IPS-11a (cell line): ENCODE results near the gene TMEM143.
A peak's percentile ranks its signal among the peaks of the same experiment; 100 is the strongest.
"Not testable (repeated sequence)": the region's sequence is repeated elsewhere in the genome, so short reads cannot be mapped to it uniquely, and the experiment has no call there.

Experiments
- H3K4me3 ChIP-seq: one replicate; pipeline ENCODE4 v1.5.1; 2013; ENCODE audit warnings: low read depth, low read length, control low read depth

The TMEM143 gene

DNA sequence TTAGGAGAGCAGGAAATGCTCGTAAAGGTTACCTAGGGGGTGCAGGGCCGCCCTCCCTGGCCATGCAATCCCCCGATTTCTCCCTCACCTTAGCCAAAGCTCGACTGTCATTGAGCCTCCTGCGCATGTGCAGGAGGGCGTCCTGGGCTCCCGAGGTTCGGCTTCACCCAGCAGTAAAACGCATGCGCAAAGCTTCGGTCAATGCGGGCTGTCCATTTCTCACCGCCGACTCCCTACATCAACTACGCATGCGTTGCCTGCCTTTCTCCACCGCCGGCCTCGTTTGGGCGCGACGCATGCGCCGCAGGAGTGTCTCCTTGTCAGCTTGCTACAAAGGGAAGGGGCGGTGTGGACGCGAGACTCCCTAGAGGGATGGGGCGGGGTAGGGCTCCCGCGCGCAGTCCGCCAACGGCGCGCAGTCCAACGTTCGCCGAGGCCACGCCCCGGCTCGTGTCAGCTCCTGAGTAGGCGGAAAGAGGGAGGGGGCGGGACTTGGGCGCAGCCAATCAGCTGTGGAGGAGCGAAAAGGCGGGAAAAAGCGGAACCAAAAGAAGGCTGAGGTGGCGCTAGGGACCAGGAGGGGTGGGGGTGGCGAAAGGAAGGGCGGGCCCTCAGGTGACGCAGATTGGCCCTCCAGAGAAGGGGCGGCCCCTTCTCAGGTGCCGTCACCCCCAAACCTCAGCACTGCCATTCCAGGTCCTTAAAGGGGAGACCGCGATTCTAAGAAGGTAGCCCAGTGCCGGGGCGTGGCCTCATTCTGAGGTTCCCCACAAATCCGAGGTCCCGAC lies at the start of gene TMEM143, which contains the start of gene SYNGR4:
TSS of gene TMEM143 (minus strand) at position 131 of the 788 bp plus-strand sequence. CDS start at position 111, 20 bp downstream.
TSS of gene SYNGR4 (plus strand) at position 558 of the 788 bp plus-strand sequence. CDS start 1,476 bp downstream, outside the sequence.
- peak within 1 kb of the TSS; percentile 67 for H3K4me3 ChIP-seq

DNA sequence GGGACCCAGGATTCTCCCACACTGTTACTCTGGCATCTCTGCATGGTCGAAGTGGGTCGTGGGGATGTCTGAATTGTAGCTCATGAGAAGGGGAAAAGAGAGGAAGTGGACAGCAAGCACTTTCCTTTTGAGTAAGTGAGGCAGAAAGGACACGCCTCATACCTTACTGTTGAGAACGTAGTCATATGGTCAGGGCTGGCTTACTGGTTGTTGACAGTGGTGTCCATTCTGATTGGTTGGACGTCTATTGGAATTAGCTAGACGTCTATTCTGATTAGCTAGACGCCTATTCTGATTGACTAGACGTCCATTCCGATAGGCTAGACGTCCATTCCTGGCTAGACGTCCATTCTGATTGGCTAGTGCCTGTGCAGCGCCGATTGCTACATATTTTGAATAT lies 42.1 kb upstream of the TMEM143 start:
- H3K4me3 ChIP-seq = no peak overlapping the region

DNA sequence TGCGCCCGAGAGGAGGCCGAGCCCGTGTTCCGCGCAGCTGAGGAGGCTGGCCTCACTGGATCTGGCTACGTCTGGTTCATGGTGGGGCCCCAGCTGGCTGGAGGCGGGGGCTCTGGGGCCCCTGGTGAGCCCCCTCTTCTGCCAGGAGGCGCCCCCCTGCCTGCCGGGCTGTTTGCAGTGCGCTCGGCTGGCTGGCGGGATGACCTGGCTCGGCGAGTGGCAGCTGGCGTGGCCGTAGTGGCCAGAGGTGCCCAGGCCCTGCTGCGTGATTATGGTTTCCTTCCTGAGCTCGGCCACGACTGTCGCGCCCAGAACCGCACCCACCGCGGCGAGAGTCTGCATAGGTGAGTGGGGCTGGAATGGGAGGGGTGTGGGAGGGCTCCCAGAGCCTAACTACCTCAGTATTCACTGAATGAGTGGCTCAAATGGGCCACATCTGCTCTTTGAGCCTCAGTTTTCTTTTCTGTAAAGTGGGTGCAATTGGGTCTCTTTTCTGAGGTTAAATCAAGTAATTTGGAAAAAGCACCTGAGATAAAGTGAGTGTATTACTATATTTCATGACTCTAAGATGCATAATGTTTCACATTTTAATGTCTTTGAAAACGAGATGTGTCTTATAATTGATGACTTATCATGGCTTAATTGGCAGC lies 41.4 kb upstream of the TMEM143 start:
- H3K4me3 ChIP-seq = no peak overlapping the region

GRCh38 chr19:48403606-48404005 lies 39.9 kb upstream of the TMEM143 start:
- no peak overlapping the region for H3K4me3 ChIP-seq

GRCh38 chr19:48401287-48401686 lies 37.5 kb upstream of the TMEM143 start:
- H3K4me3 ChIP-seq = no peak overlapping the region

GRCh38 chr19:48400018-48400742 lies 36.4 kb upstream of the TMEM143 start:
- H3K4me3 ChIP-seq = peak overlapping the region; percentile 22

DNA sequence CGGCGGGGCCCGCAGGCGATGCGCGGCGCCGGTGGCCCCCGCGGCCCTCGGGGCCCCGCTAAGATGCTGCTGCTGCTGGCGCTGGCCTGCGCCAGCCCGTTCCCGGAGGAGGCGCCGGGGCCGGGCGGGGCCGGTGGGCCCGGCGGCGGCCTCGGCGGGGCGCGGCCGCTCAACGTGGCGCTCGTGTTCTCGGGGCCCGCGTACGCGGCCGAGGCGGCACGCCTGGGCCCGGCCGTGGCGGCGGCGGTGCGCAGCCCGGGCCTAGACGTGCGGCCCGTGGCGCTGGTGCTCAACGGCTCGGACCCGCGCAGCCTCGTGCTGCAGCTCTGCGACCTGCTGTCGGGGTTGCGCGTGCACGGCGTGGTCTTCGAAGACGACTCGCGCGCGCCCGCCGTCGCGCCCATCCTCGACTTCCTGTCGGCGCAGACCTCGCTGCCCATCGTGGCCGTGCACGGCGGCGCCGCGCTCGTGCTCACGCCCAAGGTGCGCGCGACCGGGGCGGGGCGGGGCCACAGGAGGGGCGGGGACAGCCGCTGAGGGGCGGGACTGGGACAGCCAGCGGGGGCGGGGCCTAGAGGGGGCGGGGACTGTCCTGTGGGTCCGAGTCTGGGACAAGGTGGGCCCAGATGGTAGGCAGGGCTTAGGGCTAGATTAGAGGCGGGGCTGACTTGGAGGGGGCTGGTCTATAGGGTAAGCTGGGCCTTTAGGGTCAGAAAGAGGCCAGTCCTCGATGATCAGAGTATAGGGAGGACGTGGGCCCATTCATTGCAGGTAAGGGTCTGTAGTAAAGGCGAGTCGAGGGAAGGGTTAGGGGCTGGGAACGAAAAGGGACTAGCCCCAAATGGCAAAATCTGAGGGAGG lies 34.9 kb upstream of the TMEM143 start:
- peak overlapping the region; percentile 43 for H3K4me3 ChIP-seq

DNA sequence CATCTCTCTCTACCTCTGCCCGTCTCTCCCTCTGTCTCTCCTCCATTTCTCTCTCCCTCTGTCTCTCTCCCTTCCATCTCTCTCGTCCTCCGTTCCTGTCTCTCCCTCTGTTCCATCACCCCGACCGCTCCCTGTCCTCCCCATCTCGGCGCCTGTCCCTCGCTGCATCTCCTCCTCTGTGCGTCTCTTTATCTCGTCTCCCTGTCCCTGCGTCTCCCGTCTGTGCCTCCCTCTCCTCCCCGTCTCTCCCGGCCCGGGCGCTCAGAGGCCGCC lies 34.3 kb upstream of the TMEM143 start:
- peak overlapping the region; percentile 43 for H3K4me3 ChIP-seq

DNA sequence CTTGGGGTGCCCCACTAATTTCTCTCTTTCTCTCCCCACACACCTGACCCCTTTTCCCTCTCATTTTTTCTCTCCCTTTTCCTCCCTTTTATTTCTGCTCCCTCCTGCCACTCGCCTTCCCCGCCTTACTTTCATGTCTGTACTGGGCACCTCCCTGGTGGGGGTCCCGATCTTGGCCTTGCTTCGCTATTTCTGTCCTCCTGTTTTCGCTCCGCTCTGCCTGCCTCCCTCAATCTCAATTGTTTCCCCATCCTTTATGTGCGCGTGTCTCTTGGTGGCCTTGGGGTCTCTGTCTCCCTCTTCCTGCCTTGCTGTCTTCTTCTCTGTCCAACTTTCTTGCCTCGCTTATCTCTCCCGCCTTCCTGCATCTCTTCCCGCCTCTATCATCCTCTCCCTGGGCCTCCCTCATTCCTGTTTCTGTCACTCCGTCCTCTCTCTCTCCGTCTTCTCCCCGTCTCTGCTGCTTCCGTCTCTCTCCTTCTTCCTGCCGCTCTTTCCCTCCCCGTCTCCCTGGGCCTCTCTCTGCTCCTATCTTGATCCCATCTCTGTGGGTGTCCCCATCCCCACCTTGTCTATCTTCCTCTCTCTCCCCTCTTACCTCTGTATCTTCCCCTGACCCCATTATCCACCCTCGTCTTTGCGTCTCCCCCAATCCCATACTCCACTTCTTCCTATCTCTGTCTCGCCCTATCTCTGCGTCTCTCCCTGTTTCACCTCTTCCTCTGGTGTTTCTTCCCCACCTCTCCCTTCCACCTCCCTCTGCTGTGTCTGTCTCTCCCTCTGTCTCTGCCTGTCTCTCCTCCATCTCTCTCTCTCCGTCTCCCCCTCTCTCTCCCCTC lies 33.7 kb upstream of the TMEM143 start:
- H3K4me3 ChIP-seq = peak overlapping the region; percentile 43

GRCh38 chr19:48396824-48397176 lies 33.1 kb upstream of the TMEM143 start:
- H3K4me3 ChIP-seq = no peak overlapping the region

- no peak overlapping the region for H3K4me3 ChIP-seq
These were observed 32.5 kb upstream of the TMEM143 start for GRCh38 chr19:48396016-48396823.

DNA sequence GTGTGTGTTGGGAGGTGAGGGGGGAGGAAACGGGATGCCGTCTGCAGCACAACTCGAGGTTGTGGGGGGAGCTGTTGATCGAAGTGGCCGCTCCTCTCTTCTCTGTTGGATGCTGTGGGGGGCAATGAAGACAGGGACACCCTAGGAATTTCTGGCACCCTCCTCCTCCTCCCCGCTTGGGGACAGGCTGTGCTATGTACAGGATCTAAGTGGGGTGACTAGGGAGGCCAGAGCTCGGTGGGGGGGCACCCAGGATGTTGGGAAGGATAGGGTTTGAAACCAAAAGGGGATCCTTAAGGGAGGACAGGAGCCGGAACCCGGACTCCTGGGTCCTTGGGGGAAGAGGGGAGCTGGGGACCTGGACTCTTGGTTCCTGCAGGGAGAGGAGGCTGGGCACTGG lies 31.8 kb upstream of the TMEM143 start:
- no peak overlapping the region for H3K4me3 ChIP-seq

GRCh38 chr19:48395170-48395455 lies 31.4 kb upstream of the TMEM143 start:
- H3K4me3 ChIP-seq = no peak overlapping the region

- no peak overlapping the region for H3K4me3 ChIP-seq
These were observed 30.8 kb upstream of the TMEM143 start for GRCh38 chr19:48394331-48395169.

- H3K4me3 ChIP-seq = peak within 1 kb of the TSS; percentile 20
These were observed 30.0 kb upstream of the TMEM143 start, which contains the start of gene GRIN2D for GRCh38 chr19:48393559-48394330. Gene GRIN2D, plus strand, starts transcription at chr19:48393668. Its CDS starts 4,725 bp downstream, at chr19:48398393.

GRCh38 chr19:48392860-48393558 lies 29.3 kb upstream of the TMEM143 start:
- H3K4me3 ChIP-seq = peak overlapping the region; percentile 17

- H3K4me3 ChIP-seq = not testable (repeated sequence)
These were observed 28.2 kb upstream of the TMEM143 start for GRCh38 chr19:48392006-48392344.
